GM23338 (cell line): Measurements from ENCODE around the gene PNPLA1. TPM values are rescaled to one million over a fixed set of nuclear protein-coding genes. Genes with fewer than 3 reads are reported as not detected.

Experiments
- ATAC-seq: fragments of 200-7000 bp; cut with Tn5 transposase; 3 replicates; pipeline ENCODE4 v1.9.1; 2020
- DNase-seq: peaks from one replicate; pipeline ENCODE4 v3.0.0-alpha.2; 2015; ENCODE audit warnings: low spot score
- H2AFZ ChIP-seq: fragments of 200-600 bp; sonication (generic); 2 replicates; pipeline ENCODE4 v1.8.0; 2016; ENCODE audit warnings: antibody characterized with exemption, mild to moderate bottlenecking, moderate library complexity
- H3F3A ChIP-seq: fragments of 200-600 bp; sonication (generic); replicated peaks from 2 replicates; pipeline ENCODE4 v1.8.0; 2017; ENCODE audit warnings: antibody characterized with exemption, mixed run types, low read depth
- H3K27ac ChIP-seq: fragments of 200-600 bp; sonication (generic); 2 replicates; pipeline ENCODE4 v1.6.1; 2016; ENCODE audit warnings: low read depth
- H3K27me3 ChIP-seq: fragments of 200-600 bp; sonication (generic); 2 replicates; pipeline ENCODE4 v1.8.0; 2016; ENCODE audit warnings: mild to moderate bottlenecking, mixed run types, moderate library complexity; ENCODE audit not compliant: insufficient read depth
- H3K36me3 ChIP-seq: fragments of 200-600 bp; sonication (generic); 2 replicates; pipeline ENCODE4 v1.8.0; 2016; ENCODE audit warnings: mild to moderate bottlenecking; ENCODE audit not compliant: insufficient read depth
- H3K4me1 ChIP-seq: fragments of 200-600 bp; sonication (generic); 2 replicates; pipeline ENCODE4 v1.8.0; 2016; ENCODE audit warnings: mild to moderate bottlenecking, moderate library complexity; ENCODE audit not compliant: insufficient read depth
- H3K4me2 ChIP-seq: fragments of 200-600 bp; sonication (generic); 2 replicates; pipeline ENCODE4 v1.7.1; 2017; ENCODE audit warnings: mixed run types
- H3K4me3 ChIP-seq: fragments of 200-600 bp; sonication (generic); 2 replicates; pipeline ENCODE4 v1.6.1; 2016; ENCODE audit warnings: mixed run types
- H3K79me2 ChIP-seq: fragments of 200-600 bp; sonication (generic); replicated peaks from 2 replicates; pipeline ENCODE4 v1.8.0; 2017; ENCODE audit warnings: mild to moderate bottlenecking; ENCODE audit not compliant: insufficient read depth
- H3K9me2 ChIP-seq: fragments of 200-600 bp; sonication (generic); 2 replicates; pipeline ENCODE4 v1.8.0; 2017; ENCODE audit not compliant: insufficient read depth
- H4K20me1 ChIP-seq: fragments of 200-600 bp; sonication (generic); replicated peaks from 2 replicates; pipeline ENCODE4 v1.8.0; 2017; ENCODE audit warnings: mild to moderate bottlenecking; ENCODE audit not compliant: insufficient read depth
- H3K27ac Mint-ChIP-seq: 2 replicates; pipeline ENCODE4 v1.8.0; 2020; ENCODE audit warnings: inconsistent platforms, mild to moderate bottlenecking, moderate library complexity, mixed read lengths
- H3K27me3 Mint-ChIP-seq: 3 replicates; pipeline ENCODE4 v1.8.0; 2022; ENCODE audit warnings: low read depth, mild to moderate bottlenecking, moderate library complexity, mixed read lengths, inconsistent platforms; ENCODE audit not compliant: insufficient read depth, poor library complexity
- H3K36me3 Mint-ChIP-seq: 3 replicates; pipeline ENCODE4 v1.8.0; 2021; ENCODE audit warnings: low read depth, mild to moderate bottlenecking, inconsistent platforms, moderate library complexity, mixed read lengths
- H3K4me1 Mint-ChIP-seq: 3 replicates; pipeline ENCODE4 v1.8.0; 2020; ENCODE audit warnings: mild to moderate bottlenecking, inconsistent platforms, mixed read lengths
- H3K4me3 Mint-ChIP-seq: 3 replicates; pipeline ENCODE4 v1.8.0; 2021; ENCODE audit warnings: moderate library complexity, mild to moderate bottlenecking, inconsistent platforms, mixed read lengths
- H3K9me3 Mint-ChIP-seq: 3 replicates; pipeline ENCODE4 v1.8.0; 2020; ENCODE audit warnings: moderate library complexity, mild to moderate bottlenecking, inconsistent platforms, mixed read lengths
- CREB1 ChIP-seq: fragments of 250-450 bp; sonication (Bioruptor Pico); IDR thresholded peaks from 2 replicates; pipeline ENCODE4 v1.5.0; 2020; ENCODE audit warnings: low read depth, mild to moderate bottlenecking, moderate library complexity
- EZH2 ChIP-seq: fragments of 200-600 bp; sonication (generic); IDR thresholded peaks from one replicate; pipeline ENCODE4 v1.8.0; 2017; ENCODE audit warnings: antibody characterized with exemption, mild to moderate bottlenecking, low read depth; ENCODE audit not compliant: unreplicated experiment
- EZH2phosphoT487 ChIP-seq: fragments of 200-600 bp; sonication (generic); IDR thresholded peaks from one replicate; pipeline ENCODE4 v1.8.1; 2018; ENCODE audit warnings: antibody characterized with exemption; ENCODE audit not compliant: unreplicated experiment
- JUNB ChIP-seq: IDR thresholded peaks from one replicate; pipeline ENCODE4 v1.6.1; 2016; ENCODE audit warnings: antibody characterized with exemption; ENCODE audit not compliant: unreplicated experiment
- NANOG ChIP-seq: IDR thresholded peaks from 2 replicates; pipeline ENCODE4 v1.6.1; 2016; ENCODE audit warnings: antibody characterized with exemption, borderline replicate concordance
- POLR2AphosphoS5 ChIP-seq: IDR thresholded peaks from 2 replicates; pipeline ENCODE4 v1.6.1; 2016; ENCODE audit warnings: antibody characterized with exemption, low read depth
- STAT1 ChIP-seq: IDR thresholded peaks from one replicate; pipeline ENCODE4 v1.6.1; 2016; ENCODE audit warnings: antibody characterized with exemption; ENCODE audit not compliant: unreplicated experiment
- ZNF114 ChIP-seq: fragments of 250-450 bp; sonication (Bioruptor Pico); IDR thresholded peaks from 2 replicates; pipeline ENCODE4 v1.5.0; 2020; ENCODE audit warnings: mild to moderate bottlenecking, moderate library complexity
- ZNF331 ChIP-seq: fragments of 250-450 bp; sonication (Bioruptor Pico); IDR thresholded peaks from 2 replicates; pipeline ENCODE4 v1.5.0; 2020; ENCODE audit warnings: low read depth, mild to moderate bottlenecking, moderate library complexity
- polyA plus RNA-seq: library from polyadenylated mRNA; unstranded; fragments of >200 nt; fragmentation: Nextera tagmentation; extraction: Ambion mirVana; gene quantifications from 2 replicates; pipeline ENCODE4 v1.2.1, GENCODE V29; 2016
- total RNA-seq: library from RNA; depleted of rRNA; stranded (reverse); fragments of >200 nt; shearing (Covaris generic); gene quantifications from 2 replicates; pipeline ENCODE4 v1.2.3, GENCODE V29; 2014
- TF ChIP-seq, protein P1 (sequence below), 2 experiments: fragments of 200-600 bp in 1 of 2; sonication (generic) in 1 of 2; conservative IDR thresholded peaks; 2 replicates each; pipeline versions ENCODE4 v1.5.1 to v1.6.1; 2016 to 2017; ENCODE audit warnings: antibody characterized with exemption in 2 of 2, low read depth in 2 of 2, mild to moderate bottlenecking in 2 of 2, moderate library complexity in 1 of 2
- TF ChIP-seq, protein P2 (sequence below): IDR thresholded peaks from one replicate; pipeline ENCODE4 v1.6.1; 2018; ENCODE audit warnings: antibody characterized with exemption; ENCODE audit not compliant: unreplicated experiment
- TF ChIP-seq, protein P3 (sequence below): IDR thresholded peaks from 2 replicates; pipeline ENCODE4 v1.6.1; 2016; ENCODE audit warnings: antibody characterized with exemption
- TF ChIP-seq, protein P4 (sequence below): fragments of 250-450 bp; sonication (Bioruptor Pico); IDR thresholded peaks from 2 replicates; pipeline ENCODE4 v1.5.0; 2020; ENCODE audit warnings: mild to moderate bottlenecking, moderate library complexity

PNPLA1 gene
- total and polyA plus RNA-seq, 2 experiments from 2014 or later = not detected

DNA sequence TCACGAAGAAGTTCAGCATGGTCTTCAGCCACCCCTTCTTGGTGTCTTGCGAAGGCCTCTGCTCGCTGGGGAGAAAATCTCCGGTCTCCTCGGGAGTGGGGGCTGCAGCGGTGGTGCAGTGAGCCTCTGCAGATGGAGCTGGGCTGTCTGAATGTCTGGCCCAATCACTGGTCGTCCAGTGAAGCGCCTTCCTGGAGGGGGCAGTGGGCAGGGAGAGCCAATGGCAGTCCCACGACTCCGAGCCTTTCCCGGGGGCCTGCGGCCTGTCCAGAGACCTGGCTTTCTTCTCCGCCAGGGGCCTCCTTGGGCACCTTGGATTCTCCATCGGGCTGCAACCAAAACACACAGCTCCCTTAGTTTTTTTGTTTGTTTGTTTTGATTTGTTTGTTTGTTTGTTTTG is 60.5 kb downstream of the PNPLA1 start (continued):
- TF ChIP-seq EZH2 = no peak
- no peak for TF ChIP-seq STAT1
- no peak for TF ChIP-seq ZNF114 (CRISPR knock-in tag)
- TF ChIP-seq CREB1 = no peak

DNA sequence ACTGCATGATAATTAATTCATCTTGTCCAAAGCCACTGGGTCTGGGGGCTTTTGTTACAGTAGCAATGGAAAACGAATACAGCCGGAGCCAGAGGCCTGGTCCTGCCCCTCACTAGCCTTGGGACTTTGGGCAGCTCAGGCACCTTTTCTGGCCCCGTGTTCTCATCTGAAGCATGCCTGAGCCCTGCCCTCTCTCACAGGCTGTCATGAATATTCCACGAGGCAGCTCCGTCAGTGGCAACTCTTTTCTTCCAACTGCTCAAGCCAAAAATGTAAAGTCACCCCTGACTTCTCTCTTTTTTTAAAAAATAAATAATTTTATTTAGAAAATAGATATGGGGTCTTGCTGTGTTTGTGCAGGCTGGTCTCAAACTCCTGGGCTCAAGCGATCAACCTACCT is 61.5 kb downstream of the PNPLA1 start:
- no peak overlapping the region for H3K4me2 ChIP-seq
- Mint-ChIP-seq H3K4me1 (peaks cover 34% of the 10 kb centered on the region), H3K27me3 (peaks cover 19% of the 10 kb centered on the region)

More for the DNA sequence above, 61.5 kb downstream of the PNPLA1 start:
- Histone ChIP-seq H3K36me3 (no peaks in the 10 kb centered on the region), H3K4me3 (no peak overlapping the region), H3K4me1 (no peaks in the 10 kb centered on the region; the same call in 1 of the 2 replicates), H3K27me3 (no peaks in the 10 kb centered on the region), H3F3A (no peaks in the 10 kb centered on the region), H2AFZ (no peak overlapping the region), H3K9me2 (no peaks in the 10 kb centered on the region), H3K27ac (no peak overlapping the region), H4K20me1 (no peaks in the 10 kb centered on the region), H3K79me2 (no peaks in the 10 kb centered on the region)
- Mint-ChIP-seq H3K4me3 (no peak overlapping the region), H3K9me3 (no peaks in the 10 kb centered on the region; the same call in 2 of the 3 replicates), H3K36me3 (no peaks in the 10 kb centered on the region; the same call in 2 of the 3 replicates), H3K27ac (no peak overlapping the region)
- TF ChIP-seq, protein P1, sequence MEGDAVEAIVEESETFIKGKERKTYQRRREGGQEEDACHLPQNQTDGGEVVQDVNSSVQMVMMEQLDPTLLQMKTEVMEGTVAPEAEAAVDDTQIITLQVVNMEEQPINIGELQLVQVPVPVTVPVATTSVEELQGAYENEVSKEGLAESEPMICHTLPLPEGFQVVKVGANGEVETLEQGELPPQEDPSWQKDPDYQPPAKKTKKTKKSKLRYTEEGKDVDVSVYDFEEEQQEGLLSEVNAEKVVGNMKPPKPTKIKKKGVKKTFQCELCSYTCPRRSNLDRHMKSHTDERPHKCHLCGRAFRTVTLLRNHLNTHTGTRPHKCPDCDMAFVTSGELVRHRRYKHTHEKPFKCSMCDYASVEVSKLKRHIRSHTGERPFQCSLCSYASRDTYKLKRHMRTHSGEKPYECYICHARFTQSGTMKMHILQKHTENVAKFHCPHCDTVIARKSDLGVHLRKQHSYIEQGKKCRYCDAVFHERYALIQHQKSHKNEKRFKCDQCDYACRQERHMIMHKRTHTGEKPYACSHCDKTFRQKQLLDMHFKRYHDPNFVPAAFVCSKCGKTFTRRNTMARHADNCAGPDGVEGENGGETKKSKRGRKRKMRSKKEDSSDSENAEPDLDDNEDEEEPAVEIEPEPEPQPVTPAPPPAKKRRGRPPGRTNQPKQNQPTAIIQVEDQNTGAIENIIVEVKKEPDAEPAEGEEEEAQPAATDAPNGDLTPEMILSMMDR (conservative IDR thresholded peaks at IDR 0.05; ENCODE audit: low read depth in 2 of 2) = no peak
- TF ChIP-seq, protein P2, sequence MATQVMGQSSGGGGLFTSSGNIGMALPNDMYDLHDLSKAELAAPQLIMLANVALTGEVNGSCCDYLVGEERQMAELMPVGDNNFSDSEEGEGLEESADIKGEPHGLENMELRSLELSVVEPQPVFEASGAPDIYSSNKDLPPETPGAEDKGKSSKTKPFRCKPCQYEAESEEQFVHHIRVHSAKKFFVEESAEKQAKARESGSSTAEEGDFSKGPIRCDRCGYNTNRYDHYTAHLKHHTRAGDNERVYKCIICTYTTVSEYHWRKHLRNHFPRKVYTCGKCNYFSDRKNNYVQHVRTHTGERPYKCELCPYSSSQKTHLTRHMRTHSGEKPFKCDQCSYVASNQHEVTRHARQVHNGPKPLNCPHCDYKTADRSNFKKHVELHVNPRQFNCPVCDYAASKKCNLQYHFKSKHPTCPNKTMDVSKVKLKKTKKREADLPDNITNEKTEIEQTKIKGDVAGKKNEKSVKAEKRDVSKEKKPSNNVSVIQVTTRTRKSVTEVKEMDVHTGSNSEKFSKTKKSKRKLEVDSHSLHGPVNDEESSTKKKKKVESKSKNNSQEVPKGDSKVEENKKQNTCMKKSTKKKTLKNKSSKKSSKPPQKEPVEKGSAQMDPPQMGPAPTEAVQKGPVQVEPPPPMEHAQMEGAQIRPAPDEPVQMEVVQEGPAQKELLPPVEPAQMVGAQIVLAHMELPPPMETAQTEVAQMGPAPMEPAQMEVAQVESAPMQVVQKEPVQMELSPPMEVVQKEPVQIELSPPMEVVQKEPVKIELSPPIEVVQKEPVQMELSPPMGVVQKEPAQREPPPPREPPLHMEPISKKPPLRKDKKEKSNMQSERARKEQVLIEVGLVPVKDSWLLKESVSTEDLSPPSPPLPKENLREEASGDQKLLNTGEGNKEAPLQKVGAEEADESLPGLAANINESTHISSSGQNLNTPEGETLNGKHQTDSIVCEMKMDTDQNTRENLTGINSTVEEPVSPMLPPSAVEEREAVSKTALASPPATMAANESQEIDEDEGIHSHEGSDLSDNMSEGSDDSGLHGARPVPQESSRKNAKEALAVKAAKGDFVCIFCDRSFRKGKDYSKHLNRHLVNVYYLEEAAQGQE = no peak
- TF ChIP-seq STAT1 (no peak), NANOG (no peak), POLR2AphosphoS5 (no peak), ZNF331 (CRISPR knock-in tag) (no peak), EZH2phosphoT487 (no peak), JUNB (no peak), CREB1 (no peak)
- TF ChIP-seq, protein P3, sequence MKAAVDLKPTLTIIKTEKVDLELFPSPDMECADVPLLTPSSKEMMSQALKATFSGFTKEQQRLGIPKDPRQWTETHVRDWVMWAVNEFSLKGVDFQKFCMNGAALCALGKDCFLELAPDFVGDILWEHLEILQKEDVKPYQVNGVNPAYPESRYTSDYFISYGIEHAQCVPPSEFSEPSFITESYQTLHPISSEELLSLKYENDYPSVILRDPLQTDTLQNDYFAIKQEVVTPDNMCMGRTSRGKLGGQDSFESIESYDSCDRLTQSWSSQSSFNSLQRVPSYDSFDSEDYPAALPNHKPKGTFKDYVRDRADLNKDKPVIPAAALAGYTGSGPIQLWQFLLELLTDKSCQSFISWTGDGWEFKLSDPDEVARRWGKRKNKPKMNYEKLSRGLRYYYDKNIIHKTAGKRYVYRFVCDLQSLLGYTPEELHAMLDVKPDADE = no peak
- TF ChIP-seq, protein P4, sequence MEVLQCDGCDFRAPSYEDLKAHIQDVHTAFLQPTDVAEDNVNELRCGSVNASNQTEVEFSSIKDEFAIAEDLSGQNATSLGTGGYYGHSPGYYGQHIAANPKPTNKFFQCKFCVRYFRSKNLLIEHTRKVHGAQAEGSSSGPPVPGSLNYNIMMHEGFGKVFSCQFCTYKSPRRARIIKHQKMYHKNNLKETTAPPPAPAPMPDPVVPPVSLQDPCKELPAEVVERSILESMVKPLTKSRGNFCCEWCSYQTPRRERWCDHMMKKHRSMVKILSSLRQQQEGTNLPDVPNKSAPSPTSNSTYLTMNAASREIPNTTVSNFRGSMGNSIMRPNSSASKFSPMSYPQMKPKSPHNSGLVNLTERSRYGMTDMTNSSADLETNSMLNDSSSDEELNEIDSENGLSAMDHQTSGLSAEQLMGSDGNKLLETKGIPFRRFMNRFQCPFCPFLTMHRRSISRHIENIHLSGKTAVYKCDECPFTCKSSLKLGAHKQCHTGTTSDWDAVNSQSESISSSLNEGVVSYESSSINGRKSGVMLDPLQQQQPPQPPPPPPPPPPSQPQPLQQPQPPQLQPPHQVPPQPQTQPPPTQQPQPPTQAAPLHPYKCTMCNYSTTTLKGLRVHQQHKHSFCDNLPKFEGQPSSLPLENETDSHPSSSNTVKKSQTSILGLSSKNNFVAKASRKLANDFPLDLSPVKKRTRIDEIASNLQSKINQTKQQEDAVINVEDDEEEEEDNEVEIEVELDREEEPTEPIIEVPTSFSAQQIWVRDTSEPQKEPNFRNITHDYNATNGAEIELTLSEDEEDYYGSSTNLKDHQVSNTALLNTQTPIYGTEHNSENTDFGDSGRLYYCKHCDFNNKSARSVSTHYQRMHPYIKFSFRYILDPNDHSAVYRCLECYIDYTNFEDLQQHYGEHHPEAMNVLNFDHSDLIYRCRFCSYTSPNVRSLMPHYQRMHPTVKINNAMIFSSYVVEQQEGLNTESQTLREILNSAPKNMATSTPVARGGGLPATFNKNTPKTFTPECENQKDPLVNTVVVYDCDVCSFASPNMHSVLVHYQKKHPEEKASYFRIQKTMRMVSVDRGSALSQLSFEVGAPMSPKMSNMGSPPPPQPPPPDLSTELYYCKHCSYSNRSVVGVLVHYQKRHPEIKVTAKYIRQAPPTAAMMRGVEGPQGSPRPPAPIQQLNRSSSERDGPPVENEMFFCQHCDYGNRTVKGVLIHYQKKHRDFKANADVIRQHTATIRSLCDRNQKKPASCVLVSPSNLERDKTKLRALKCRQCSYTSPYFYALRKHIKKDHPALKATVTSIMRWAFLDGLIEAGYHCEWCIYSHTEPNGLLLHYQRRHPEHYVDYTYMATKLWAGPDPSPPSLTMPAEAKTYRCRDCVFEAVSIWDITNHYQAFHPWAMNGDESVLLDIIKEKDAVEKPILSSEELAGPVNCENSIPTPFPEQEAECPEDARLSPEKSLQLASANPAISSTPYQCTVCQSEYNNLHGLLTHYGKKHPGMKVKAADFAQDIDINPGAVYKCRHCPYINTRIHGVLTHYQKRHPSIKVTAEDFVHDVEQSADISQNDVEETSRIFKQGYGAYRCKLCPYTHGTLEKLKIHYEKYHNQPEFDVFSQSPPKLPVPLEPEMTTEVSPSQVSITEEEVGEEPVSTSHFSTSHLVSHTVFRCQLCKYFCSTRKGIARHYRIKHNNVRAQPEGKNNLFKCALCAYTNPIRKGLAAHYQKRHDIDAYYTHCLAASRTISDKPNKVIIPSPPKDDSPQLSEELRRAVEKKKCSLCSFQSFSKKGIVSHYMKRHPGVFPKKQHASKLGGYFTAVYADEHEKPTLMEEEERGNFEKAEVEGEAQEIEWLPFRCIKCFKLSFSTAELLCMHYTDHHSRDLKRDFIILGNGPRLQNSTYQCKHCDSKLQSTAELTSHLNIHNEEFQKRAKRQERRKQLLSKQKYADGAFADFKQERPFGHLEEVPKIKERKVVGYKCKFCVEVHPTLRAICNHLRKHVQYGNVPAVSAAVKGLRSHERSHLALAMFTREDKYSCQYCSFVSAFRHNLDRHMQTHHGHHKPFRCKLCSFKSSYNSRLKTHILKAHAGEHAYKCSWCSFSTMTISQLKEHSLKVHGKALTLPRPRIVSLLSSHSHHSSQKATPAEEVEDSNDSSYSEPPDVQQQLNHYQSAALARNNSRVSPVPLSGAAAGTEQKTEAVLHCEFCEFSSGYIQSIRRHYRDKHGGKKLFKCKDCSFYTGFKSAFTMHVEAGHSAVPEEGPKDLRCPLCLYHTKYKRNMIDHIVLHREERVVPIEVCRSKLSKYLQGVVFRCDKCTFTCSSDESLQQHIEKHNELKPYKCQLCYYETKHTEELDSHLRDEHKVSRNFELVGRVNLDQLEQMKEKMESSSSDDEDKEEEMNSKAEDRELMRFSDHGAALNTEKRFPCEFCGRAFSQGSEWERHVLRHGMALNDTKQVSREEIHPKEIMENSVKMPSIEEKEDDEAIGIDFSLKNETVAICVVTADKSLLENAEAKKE = no peak
- DNase-seq (no peak), ATAC-seq (no peak)
